LHCN-M2 (cell line): Measurements from ENCODE around the gene BTRC. TPM values are rescaled to one million over a fixed set of nuclear protein-coding genes. Genes with fewer than 3 reads are reported as not detected.
A peak's percentile ranks its signal among the peaks of the same experiment; 100 is the strongest.

Experiments used
- DNase-seq: peaks from one replicate; pipeline ENCODE4 v3.0.0-alpha.2; 2012; ENCODE audit warnings: low read depth
- total RNA-seq: library from RNA; depleted of rRNA; stranded (reverse); fragments of >200 nt; gene quantifications from 2 replicates; pipeline ENCODE4 v1.2.3, GENCODE V29; 2014

BTRC gene
- total RNA-seq, 1 experiment from 2014 or later, result 8.3 TPM

- DNase-seq, result no peak
These were observed 128.6 kb downstream of the BTRC start for GRCh38 chr10:101482568-101482967.

- no peak for DNase-seq
These were observed 130.3 kb downstream of the BTRC start for GRCh38 chr10:101484175-101484745.

- DNase-seq, result no peak
These were observed 131.2 kb downstream of the BTRC start for GRCh38 chr10:101485207-101485606.

- DNase-seq, result no peak
These were observed 132.0 kb downstream of the BTRC start for GRCh38 chr10:101485681-101486554.

- no peak for DNase-seq
These were observed 133.4 kb downstream of the BTRC start for GRCh38 chr10:101487399-101487798.

GRCh38 chr10:101489355-101489754 lies 135.4 kb downstream of the BTRC start:
- peak; percentile 55 for DNase-seq

GRCh38 chr10:101490026-101490425 lies 136.1 kb downstream of the BTRC start:
- DNase-seq, result no peak

GRCh38 chr10:101492205-101492604 lies 138.2 kb downstream of the BTRC start:
- DNase-seq, result no peak

GRCh38 chr10:101492814-101493213 lies 138.8 kb downstream of the BTRC start:
- no peak for DNase-seq

- no peak for DNase-seq
These were observed 139.3 kb downstream of the BTRC start for GRCh38 chr10:101493249-101493648.

GRCh38 chr10:101493782-101494281 lies 139.9 kb downstream of the BTRC start:
- DNase-seq, result no peak

GRCh38 chr10:101494650-101495049 lies 140.7 kb downstream of the BTRC start:
- no peak for DNase-seq

- peak; percentile 7 for DNase-seq
These were observed 141.5 kb downstream of the BTRC start for GRCh38 chr10:101495324-101495925.

GRCh38 chr10:101504438-101504837 lies 150.5 kb downstream of the BTRC start:
- DNase-seq, result no peak

GRCh38 chr10:101506829-101507661 lies 153.1 kb downstream of the BTRC start:
- no peak for DNase-seq

GRCh38 chr10:101507828-101508227 lies 153.9 kb downstream of the BTRC start:
- no peak for DNase-seq

- no peak for DNase-seq
These were observed 158.0 kb downstream of the BTRC start for GRCh38 chr10:101511938-101512337.

- DNase-seq, result peak; percentile 52
These were observed 158.8 kb downstream of the BTRC start for GRCh38 chr10:101512738-101513137.

- no peak for DNase-seq
These were observed 159.8 kb downstream of the BTRC start for GRCh38 chr10:101513733-101514132.

GRCh38 chr10:101525848-101526247 lies 171.9 kb downstream of the BTRC start:
- DNase-seq, result no peak

- no peak for DNase-seq
These were observed 175.2 kb downstream of the BTRC start for GRCh38 chr10:101529207-101529606.
